Mammary epithelial cell (primary cell): ENCODE results near the gene ELP1.

Experiments
- EZH2 ChIP-seq: IDR thresholded peaks from 2 replicates; pipeline ENCODE4 v1.6.1; 2012; ENCODE audit warnings: low read length, inconsistent platforms, borderline replicate concordance
- TF ChIP-seq, protein P1 (sequence below), 2 donors: IDR thresholded peaks in 1 of 2; conservative IDR thresholded peaks in 1 of 2; 2 replicates each; pipeline ENCODE4 v1.5.1; 2011 to 2012; ENCODE audit warnings: inconsistent platforms in 2 of 2, low read length in 2 of 2, mild to moderate bottlenecking in 2 of 2, control low read depth in 1 of 2, low read depth in 1 of 2; ENCODE audit not compliant: insufficient read depth in 1 of 2; ENCODE audit errors: extremely low read depth in 1 of 2

- TF ChIP-seq, protein P1, sequence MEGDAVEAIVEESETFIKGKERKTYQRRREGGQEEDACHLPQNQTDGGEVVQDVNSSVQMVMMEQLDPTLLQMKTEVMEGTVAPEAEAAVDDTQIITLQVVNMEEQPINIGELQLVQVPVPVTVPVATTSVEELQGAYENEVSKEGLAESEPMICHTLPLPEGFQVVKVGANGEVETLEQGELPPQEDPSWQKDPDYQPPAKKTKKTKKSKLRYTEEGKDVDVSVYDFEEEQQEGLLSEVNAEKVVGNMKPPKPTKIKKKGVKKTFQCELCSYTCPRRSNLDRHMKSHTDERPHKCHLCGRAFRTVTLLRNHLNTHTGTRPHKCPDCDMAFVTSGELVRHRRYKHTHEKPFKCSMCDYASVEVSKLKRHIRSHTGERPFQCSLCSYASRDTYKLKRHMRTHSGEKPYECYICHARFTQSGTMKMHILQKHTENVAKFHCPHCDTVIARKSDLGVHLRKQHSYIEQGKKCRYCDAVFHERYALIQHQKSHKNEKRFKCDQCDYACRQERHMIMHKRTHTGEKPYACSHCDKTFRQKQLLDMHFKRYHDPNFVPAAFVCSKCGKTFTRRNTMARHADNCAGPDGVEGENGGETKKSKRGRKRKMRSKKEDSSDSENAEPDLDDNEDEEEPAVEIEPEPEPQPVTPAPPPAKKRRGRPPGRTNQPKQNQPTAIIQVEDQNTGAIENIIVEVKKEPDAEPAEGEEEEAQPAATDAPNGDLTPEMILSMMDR (conservative IDR thresholded peaks at IDR 0.05 in 1 of 2, IDR thresholded peaks at IDR 0.05 in 1 of 2; ENCODE audit: extremely low read depth in 1 of 2, insufficient read depth in 1 of 2, low read depth in 1 of 2, low read length in 2 of 2), result no peak
- no peak for TF ChIP-seq EZH2
Observed at GRCh38 chr9:108884701-108885100, 49.2 kb downstream of the ELP1 start.
